Stimulated activated CD8-positive, alpha-beta memory T cell treated with anti-CD3 and anti-CD28 coated beads, Interleukin-2, amount 100 ng/mL, for 48 hours (primary cell): ENCODE data around the gene TPCN1.

Experiments used
- DNase-seq, 2 donors: peaks; one replicate each; pipeline ENCODE4 v3.0.0-alpha.2; 2020; ENCODE audit warnings: low read depth in 2 of 2

TPCN1 gene

GRCh38 chr12:113285679-113286610 lies 64.7 kb downstream of the TPCN1 start:
- DNase-seq = no peak

- no peak for DNase-seq
These were observed 65.4 kb downstream of the TPCN1 start for GRCh38 chr12:113286712-113287111.

GRCh38 chr12:113287146-113287898 lies 66.1 kb downstream of the TPCN1 start:
- DNase-seq = no peak

- no peak for DNase-seq
These were observed 66.6 kb downstream of the TPCN1 start for GRCh38 chr12:113287899-113288282.

GRCh38 chr12:113289361-113289760 lies 68.1 kb downstream of the TPCN1 start:
- DNase-seq = no peak

- no peak for DNase-seq
These were observed 69.2 kb downstream of the TPCN1 start for GRCh38 chr12:113290506-113290905.

- DNase-seq = no peak
These were observed 70.3 kb downstream of the TPCN1 start for GRCh38 chr12:113291586-113291985.

- DNase-seq = no peak
These were observed 70.8 kb downstream of the TPCN1 start for GRCh38 chr12:113292091-113292490.

- no peak for DNase-seq
These were observed 71.3 kb downstream of the TPCN1 start for GRCh38 chr12:113292547-113292946.

GRCh38 chr12:113293100-113293499 lies 71.8 kb downstream of the TPCN1 start:
- DNase-seq = no peak

GRCh38 chr12:113295886-113296556 lies 74.8 kb downstream of the TPCN1 start:
- no peak for DNase-seq

- DNase-seq = no peak
These were observed 75.4 kb downstream of the TPCN1 start for GRCh38 chr12:113296557-113297213.

- no peak for DNase-seq
These were observed 75.9 kb downstream of the TPCN1 start for GRCh38 chr12:113297214-113297587.

- DNase-seq = no peak
These were observed 76.6 kb downstream of the TPCN1 start for GRCh38 chr12:113297621-113298471.

- no peak for DNase-seq
These were observed 77.2 kb downstream of the TPCN1 start for GRCh38 chr12:113298472-113298817.

- no peak for DNase-seq
These were observed 77.7 kb downstream of the TPCN1 start for GRCh38 chr12:113298861-113299545.

- DNase-seq = no peak
These were observed 78.5 kb downstream of the TPCN1 start for GRCh38 chr12:113299619-113300237.

- no peak for DNase-seq
These were observed 80.5 kb downstream of the TPCN1 start for GRCh38 chr12:113301811-113302210.

GRCh38 chr12:113302466-113302865 lies 81.2 kb downstream of the TPCN1 start:
- no peak for DNase-seq
